Fibroblast of pulmonary artery (primary cell): Measurements from ENCODE around the gene CCDC14.
"Not testable (repeated sequence)": the region's sequence is repeated elsewhere in the genome, so short reads cannot be mapped to it uniquely, and the experiment has no call there.

Experiments
- DNase-seq: peaks from one replicate; pipeline ENCODE4 v3.0.0-alpha.2; 2010; ENCODE audit warnings: low read depth
- H3K4me3 ChIP-seq: replicated peaks from 2 replicates; pipeline ENCODE4 v1.5.1; 2011; ENCODE audit warnings: low read depth, mild to moderate bottlenecking, control low read depth, low read length, moderate library complexity
- CTCF ChIP-seq: IDR thresholded peaks from 2 replicates; pipeline ENCODE4 v1.5.1; 2011; ENCODE audit warnings: mild to moderate bottlenecking, control low read depth, low read length, inconsistent platforms; ENCODE audit errors: missing control alignments

The CCDC14 gene

GRCh38 chr3:123971406-123971805, 10.4 kb upstream of the CCDC14 start:
- H3K4me3 ChIP-seq = no peak overlapping the region
- TF ChIP-seq CTCF = no peak
- DNase-seq = no peak

GRCh38 chr3:123967260-123967659, 6.2 kb upstream of the CCDC14 start:
- not testable (repeated sequence) for DNase-seq

GRCh38 chr3:123966799-123967198, 5.8 kb upstream of the CCDC14 start:
- not testable (repeated sequence) for H3K4me3 ChIP-seq, DNase-seq

More at GRCh38 chr3:123967260-123967659, 6.2 kb upstream of the CCDC14 start:
- not testable (repeated sequence) for H3K4me3 ChIP-seq

- H3K4me3 ChIP-seq, DNase-seq: not testable (repeated sequence)
These were observed 3.8 kb upstream of the CCDC14 start for GRCh38 chr3:123964793-123965192.

GRCh38 chr3:123961508-123961856, 453 bp upstream of the CCDC14 start:
- no peak for DNase-seq
- no peak for TF ChIP-seq CTCF
- peak overlapping the region; percentile 97 for H3K4me3 ChIP-seq

- no peak overlapping the region for H3K4me3 ChIP-seq
- no peak for TF ChIP-seq CTCF
- no peak for DNase-seq
These were observed 7.3 kb downstream of the CCDC14 start for GRCh38 chr3:123953735-123954134.

- no peak overlapping the region for H3K4me3 ChIP-seq
- TF ChIP-seq CTCF = no peak
- DNase-seq = no peak
These were observed 8.0 kb downstream of the CCDC14 start for GRCh38 chr3:123952844-123953520.

- no peak for DNase-seq
- H3K4me3 ChIP-seq = no peak overlapping the region
- no peak for TF ChIP-seq CTCF
These were observed 9.2 kb downstream of the CCDC14 start for GRCh38 chr3:123951522-123952447.
